Central memory CD8-positive, alpha-beta T cell (primary cell): ENCODE measurements around the gene TSC22D3.
A peak's percentile ranks its signal among the peaks of the same experiment; 100 is the strongest.

Experiments used
- ATAC-seq: fragments of 150-1000 bp; cut with Tn5 transposase; replicated peaks from 2 replicates; pipeline ENCODE4 v1.10.0; 2022; ENCODE audit warnings: mild to moderate bottlenecking, moderate FRiP score, moderate number of reproducible peaks; ENCODE audit not compliant: poor library complexity, severe bottlenecking; ENCODE audit errors: extremely low read depth
- DNase-seq, 2 donors: peaks; one replicate each; pipeline ENCODE4 v3.0.0; 2021; ENCODE audit warnings: low spot score in 2 of 2
- H3K27ac Mint-ChIP-seq: one replicate; pipeline ENCODE4 v1.8.0; 2022; ENCODE audit warnings: low read depth, mild to moderate bottlenecking, moderate library complexity, mixed read lengths
- H3K27me3 Mint-ChIP-seq: one replicate; pipeline ENCODE4 v1.8.0; 2022; ENCODE audit warnings: mixed read lengths
- H3K36me3 Mint-ChIP-seq: one replicate; pipeline ENCODE4 v1.8.0; 2022; ENCODE audit warnings: mild to moderate bottlenecking, moderate library complexity, mixed read lengths; ENCODE audit not compliant: insufficient read depth
- H3K4me1 Mint-ChIP-seq: one replicate; pipeline ENCODE4 v1.8.0; 2022; ENCODE audit warnings: mixed read lengths
- H3K4me3 Mint-ChIP-seq: one replicate; pipeline ENCODE4 v1.8.0; 2022; ENCODE audit warnings: mild to moderate bottlenecking, moderate library complexity, mixed read lengths
- H3K9me3 Mint-ChIP-seq: one replicate; pipeline ENCODE4 v1.8.0; 2022; ENCODE audit warnings: mixed read lengths

TSC22D3 gene

DNA sequence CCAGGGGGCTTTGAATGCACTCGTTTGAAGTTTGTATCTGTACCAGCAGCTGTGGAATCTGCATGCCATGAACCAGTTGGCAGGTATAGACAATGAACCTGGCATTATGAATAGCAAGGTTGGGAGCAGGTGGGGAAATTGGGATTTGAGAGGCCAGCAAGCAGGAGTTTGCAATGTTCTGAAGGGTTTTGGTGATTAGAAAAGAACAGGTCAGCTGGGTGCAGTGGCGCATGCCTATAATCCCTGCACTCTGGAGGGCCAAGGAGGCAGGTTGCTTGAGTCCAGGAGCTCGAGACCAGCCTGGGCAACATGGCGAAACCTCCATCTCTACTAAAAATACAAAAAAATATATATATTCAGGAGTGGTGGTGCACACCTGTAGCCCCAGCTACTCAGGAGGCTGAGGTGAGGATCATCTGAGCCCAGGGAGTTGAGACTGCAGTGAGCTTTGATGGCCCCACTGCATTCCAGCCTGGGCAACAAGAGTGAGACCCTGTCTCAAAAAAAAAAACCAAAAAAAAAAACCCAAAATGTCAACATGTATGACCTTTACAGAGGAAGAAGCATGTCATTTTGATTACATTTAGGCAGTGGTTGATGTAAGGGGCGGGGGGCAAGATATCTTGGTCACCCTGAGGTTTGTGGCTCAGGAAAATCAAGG is 63.9 kb downstream of the TSC22D3 start:
- ATAC-seq, result no peak
- DNase-seq, result peak in 1 of 2 donors; percentile 12
- no peaks in the 10 kb centered on the region for H3K9me3 Mint-ChIP-seq
- H3K27me3 Mint-ChIP-seq, result no peaks in the 10 kb centered on the region
- peaks cover 59% of the 10 kb centered on the region for H3K36me3 Mint-ChIP-seq
- H3K4me3 Mint-ChIP-seq, result peak overlapping the region; percentile 85
- peaks cover 62% of the 10 kb centered on the region for H3K4me1 Mint-ChIP-seq
- H3K27ac Mint-ChIP-seq, result peak overlapping the region; percentile 99

DNA sequence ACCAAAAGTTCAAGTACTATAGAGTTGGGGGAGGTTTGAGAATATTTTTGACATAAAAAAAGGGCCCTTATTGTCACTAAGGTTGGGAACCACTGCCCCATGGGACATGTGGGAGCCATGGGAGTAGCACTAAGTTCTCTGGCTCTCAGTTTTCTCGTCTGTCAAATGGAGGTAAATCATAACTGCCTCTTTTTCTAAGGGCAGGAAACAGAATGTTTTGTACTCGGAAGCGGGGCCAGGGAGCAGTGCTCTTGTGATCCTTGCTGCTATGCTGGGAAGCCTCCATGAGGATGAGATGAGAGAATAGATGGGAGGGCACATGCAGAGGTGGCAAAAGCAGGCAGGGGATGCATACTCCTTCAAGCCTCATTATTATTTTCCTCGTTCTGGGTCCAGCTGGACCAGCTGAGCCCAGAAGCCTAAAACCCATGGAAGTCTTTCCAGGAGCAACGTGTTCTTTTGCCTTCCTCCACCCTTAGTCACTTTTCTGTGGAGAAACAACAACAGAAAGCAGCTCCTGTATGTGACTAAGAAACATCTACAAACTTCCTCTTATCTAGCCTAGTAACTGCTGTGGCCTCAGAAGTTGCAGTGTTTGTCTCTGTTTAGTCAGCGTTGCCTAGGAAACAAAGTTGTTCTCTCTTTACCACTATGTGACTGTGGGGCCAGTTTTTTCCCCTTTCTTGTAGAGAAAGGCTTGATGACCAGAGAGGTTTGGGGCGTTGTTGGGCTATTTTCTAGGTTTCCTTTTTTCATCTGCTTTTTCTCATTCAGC is 64.8 kb downstream of the TSC22D3 start:
- H3K36me3 Mint-ChIP-seq, result peaks cover 50% of the 10 kb centered on the region
- H3K4me1 Mint-ChIP-seq, result peaks cover 70% of the 10 kb centered on the region
- H3K27ac Mint-ChIP-seq, result peak overlapping the region; percentile 99
- ATAC-seq, result peak; percentile 65
- no peaks in the 10 kb centered on the region for H3K9me3 Mint-ChIP-seq
- DNase-seq, result peak; percentile 13 to 72
- no peaks in the 10 kb centered on the region for H3K27me3 Mint-ChIP-seq
- peak overlapping the region; percentile 85 for H3K4me3 Mint-ChIP-seq

DNA sequence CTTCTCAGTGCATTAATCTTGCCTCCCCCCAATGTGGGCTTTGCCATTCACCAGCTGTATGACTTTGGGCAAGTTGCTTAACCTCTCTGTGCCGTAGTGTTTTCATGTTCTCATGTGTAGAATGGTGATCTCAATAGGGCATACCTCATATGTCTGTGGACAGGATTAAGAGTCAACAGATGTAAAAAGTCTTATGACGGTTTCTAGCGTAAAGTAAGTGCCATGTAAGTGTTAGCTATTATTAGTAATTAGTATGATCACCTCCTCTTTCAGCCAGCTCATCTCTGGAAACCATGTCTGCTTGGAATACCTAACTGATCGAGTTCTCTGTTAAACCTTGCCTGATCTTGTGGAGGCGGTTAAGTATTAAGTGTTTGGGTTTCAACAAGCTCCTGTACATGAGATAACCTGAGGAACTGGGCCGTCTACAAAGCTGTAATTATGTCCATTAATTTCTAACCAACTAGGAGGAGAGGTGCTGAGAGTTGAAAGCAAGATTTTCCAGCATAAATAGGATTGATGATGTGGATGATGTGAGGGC is 66.3 kb downstream of the TSC22D3 start:
- Mint-ChIP-seq H3K27ac (peak overlapping the region; percentile 36), H3K4me3 (no peak overlapping the region), H3K27me3 (no peaks in the 10 kb centered on the region), H3K36me3 (peaks cover 35% of the 10 kb centered on the region), H3K4me1 (peaks cover 62% of the 10 kb centered on the region), H3K9me3 (no peaks in the 10 kb centered on the region)
- ATAC-seq (no peak), DNase-seq (no peak)

DNA sequence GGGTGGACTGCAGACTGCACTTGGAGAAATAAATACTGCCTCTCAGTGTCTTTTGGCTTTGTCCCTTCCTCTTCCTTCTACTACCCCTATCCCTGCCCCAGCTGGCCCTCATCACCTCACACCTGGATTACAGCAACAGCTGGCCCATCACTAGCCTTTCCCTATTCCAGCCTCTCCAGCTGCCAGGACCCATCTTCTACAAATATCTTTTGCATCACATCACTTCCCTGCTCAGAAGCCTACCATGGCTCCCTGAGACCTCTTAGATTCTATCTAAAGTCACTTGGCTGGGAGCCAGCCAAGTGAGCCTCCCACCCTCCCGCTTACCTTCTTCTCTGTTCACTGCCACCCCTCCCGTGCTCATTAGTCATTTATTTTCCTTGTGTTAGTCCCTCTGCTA is 66.8 kb downstream of the TSC22D3 start:
- H3K4me1 Mint-ChIP-seq, result peaks cover 56% of the 10 kb centered on the region
- peaks cover 30% of the 10 kb centered on the region for H3K36me3 Mint-ChIP-seq
- no peak for ATAC-seq
- no peaks in the 10 kb centered on the region for H3K9me3 Mint-ChIP-seq
- no peak for DNase-seq
- H3K27ac Mint-ChIP-seq, result peak overlapping the region; percentile 36
- no peaks in the 10 kb centered on the region for H3K27me3 Mint-ChIP-seq
- no peak overlapping the region for H3K4me3 Mint-ChIP-seq

DNA sequence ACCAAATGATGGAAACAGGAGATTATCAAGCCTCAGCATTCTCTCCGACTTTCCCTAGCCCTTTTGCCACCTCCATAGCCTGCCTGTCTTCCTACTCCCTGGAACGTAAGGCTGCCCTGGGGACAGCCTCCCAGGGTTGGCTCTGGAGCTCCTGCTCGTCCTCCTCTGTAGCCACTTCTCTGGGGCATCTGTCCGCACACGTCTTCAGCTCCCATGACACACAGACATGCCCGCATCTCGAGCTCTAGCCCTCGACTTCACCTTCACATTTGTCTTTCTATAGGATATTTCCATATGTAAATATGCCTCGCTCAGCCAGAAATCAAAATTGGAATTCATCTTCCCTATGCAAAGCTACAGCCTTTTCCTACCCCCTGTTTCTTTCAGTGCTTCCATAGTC is 67.7 kb downstream of the TSC22D3 start:
- peaks cover 48% of the 10 kb centered on the region for H3K4me1 Mint-ChIP-seq
- ATAC-seq, result no peak
- peaks cover 21% of the 10 kb centered on the region for H3K36me3 Mint-ChIP-seq
- no peaks in the 10 kb centered on the region for H3K9me3 Mint-ChIP-seq
- H3K4me3 Mint-ChIP-seq, result no peak overlapping the region
- H3K27me3 Mint-ChIP-seq, result no peaks in the 10 kb centered on the region
- no peak for DNase-seq
- H3K27ac Mint-ChIP-seq, result no peak overlapping the region

DNA sequence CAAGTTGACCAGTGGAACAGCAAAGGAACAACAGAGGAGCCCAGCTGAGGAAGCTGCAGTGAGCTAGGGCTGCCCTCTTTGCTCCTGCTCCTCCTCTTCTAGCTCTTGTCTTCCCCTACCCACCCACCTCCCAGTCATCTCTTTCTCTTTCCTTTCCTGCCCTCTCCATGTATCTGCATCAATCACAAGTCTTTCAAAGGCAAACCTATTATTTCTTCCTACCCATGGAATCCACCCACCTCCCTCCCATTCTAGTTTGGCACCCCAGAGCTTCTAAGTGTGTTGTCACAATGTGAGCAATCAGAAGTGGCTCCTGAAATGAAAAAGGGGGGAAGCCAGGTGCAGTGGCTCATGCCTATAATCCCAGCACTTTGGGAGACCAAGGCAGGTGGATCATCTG is 69.3 kb downstream of the TSC22D3 start:
- Mint-ChIP-seq H3K4me1 (peaks cover 33% of the 10 kb centered on the region), H3K9me3 (no peaks in the 10 kb centered on the region), H3K36me3 (peaks cover 8% of the 10 kb centered on the region), H3K27me3 (no peaks in the 10 kb centered on the region), H3K27ac (no peak overlapping the region), H3K4me3 (no peak overlapping the region)
- DNase-seq (no peak), ATAC-seq (no peak)

DNA sequence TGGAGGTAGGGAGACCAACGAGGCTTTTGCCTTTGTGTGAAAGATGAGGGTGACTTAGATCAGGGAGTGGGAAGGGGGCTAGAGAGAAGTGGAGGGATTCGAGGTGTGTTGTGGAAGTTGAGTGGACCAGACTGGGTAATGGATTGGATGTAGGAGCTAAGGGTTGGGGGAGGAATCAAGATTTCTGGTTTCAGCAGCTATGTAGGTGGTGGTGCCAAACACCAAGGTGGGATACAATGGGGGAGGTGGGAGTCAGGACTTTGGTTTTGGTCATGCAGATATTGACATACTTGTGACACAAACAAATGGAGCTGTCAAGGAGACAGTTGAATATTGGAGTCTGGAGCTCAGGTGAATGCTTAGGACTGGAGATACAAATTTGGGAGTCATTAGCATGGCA is 71.0 kb downstream of the TSC22D3 start:
- ATAC-seq (no peak), DNase-seq (no peak)
- no peaks in the 10 kb centered on the region for H3K27me3 Mint-ChIP-seq
- peaks cover 3% of the 10 kb centered on the region for H3K36me3 Mint-ChIP-seq
- no peak overlapping the region for H3K27ac Mint-ChIP-seq
- H3K4me3 Mint-ChIP-seq, result no peak overlapping the region
- no peaks in the 10 kb centered on the region for H3K9me3 Mint-ChIP-seq
- peaks cover 30% of the 10 kb centered on the region for H3K4me1 Mint-ChIP-seq

DNA sequence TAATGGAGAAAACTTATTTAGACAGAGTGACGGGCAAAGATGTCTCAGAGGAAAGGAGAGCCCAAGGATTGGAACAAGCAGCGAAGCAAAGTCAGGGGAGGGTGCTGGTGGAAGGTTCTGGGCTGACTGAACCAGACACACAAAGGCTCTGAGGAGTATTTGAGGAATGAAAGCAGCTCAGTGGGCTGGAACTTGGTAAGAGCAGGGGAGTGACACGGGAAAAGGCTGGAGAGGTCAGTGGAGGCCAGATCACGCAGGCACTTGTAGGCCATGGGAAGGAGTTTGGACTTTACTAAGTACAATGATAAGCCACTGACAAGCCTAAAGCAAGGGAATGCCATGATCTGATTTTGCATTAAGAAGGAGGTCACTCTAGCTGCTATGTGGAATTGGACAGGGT is 71.4 kb downstream of the TSC22D3 start:
- no peaks in the 10 kb centered on the region for H3K9me3 Mint-ChIP-seq
- H3K27ac Mint-ChIP-seq, result no peak overlapping the region
- H3K4me3 Mint-ChIP-seq, result no peak overlapping the region
- H3K36me3 Mint-ChIP-seq, result no peaks in the 10 kb centered on the region
- DNase-seq (no peak), ATAC-seq (no peak)
- H3K4me1 Mint-ChIP-seq, result peaks cover 30% of the 10 kb centered on the region
- no peaks in the 10 kb centered on the region for H3K27me3 Mint-ChIP-seq

DNA sequence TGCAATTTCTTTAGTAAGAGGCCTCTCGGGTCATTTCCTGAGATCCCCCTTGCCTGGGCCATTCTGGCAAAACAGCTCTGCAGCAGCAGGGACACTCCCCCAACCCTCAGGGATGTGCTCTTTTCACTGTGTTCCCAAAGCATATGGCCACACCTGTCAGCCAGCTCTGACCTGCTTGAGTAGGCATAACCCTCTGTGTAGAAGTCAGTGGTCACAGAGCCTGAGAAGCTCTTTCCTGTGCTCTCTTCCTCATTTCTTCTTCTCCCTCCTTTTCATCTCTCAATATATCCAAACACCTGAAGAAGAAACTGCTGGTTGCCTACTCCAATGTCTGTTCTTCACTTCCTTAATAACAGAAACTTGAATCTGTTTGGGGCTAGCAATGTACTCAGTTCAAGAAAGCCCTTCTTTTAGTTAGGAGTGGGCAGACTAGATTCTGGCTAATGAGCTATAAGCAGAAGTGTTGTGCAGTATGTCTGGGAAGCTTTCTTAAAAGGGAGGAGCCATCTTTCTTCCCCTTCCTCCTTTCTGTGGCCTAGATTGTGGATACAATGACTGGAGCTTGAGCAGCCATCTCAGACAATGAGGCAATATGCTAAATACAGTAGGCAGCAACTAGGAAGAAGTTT is 74.0 kb downstream of the TSC22D3 start:
- H3K27ac Mint-ChIP-seq, result peak overlapping the region; percentile 38
- no peaks in the 10 kb centered on the region for H3K9me3 Mint-ChIP-seq
- ATAC-seq (no peak), DNase-seq (no peak)
- H3K4me3 Mint-ChIP-seq, result no peak overlapping the region
- H3K36me3 Mint-ChIP-seq, result no peaks in the 10 kb centered on the region
- H3K4me1 Mint-ChIP-seq, result peaks cover 18% of the 10 kb centered on the region
- no peaks in the 10 kb centered on the region for H3K27me3 Mint-ChIP-seq

DNA sequence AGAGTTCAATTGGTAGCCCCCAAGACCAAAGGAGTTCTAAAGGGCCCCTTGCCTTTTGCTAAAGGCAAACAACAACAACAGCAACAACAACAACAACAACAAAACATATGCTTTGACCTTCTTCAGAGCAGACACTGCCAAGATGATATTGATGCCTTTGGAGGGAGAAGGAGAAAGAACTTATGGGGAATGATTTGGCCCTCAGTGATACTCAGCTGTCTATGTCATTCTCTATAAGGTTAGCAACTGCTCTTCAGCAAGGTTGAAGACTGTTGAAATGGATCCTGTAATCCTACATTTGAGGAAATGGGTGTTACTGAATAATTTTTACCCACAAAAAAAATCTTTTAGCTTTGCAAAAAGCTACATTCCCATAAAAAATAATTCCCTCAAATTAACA is 74.8 kb downstream of the TSC22D3 start:
- Mint-ChIP-seq H3K36me3 (no peaks in the 10 kb centered on the region), H3K27ac (no peak overlapping the region), H3K27me3 (no peaks in the 10 kb centered on the region), H3K4me1 (peaks cover 10% of the 10 kb centered on the region), H3K4me3 (no peak overlapping the region), H3K9me3 (no peaks in the 10 kb centered on the region)
- DNase-seq (no peak), ATAC-seq (no peak)

DNA sequence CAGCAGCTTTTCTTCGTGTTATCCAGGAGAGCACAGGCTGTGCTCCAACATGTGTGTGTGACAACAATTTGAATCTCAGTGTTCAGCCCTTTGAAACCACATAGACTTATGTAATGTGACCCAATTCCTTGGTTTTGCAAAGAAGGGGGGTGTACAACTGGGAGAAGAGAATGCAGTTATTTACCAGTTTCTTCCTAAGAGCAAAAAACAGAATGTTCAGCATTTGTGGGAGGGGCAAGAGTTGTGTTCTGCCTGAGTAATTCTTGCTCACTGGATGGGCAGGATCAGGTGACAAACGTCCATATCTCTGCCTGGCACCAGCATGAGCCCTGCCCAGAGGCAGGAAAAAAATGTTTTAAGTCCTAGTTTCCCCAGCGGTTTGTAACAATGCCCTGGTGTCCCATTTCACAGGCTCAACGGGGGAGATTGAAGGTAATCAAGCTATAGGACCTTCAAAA is 75.2 kb downstream of the TSC22D3 start:
- Mint-ChIP-seq H3K27me3 (no peaks in the 10 kb centered on the region), H3K36me3 (no peaks in the 10 kb centered on the region), H3K4me3 (no peak overlapping the region), H3K4me1 (peaks cover 10% of the 10 kb centered on the region), H3K9me3 (no peaks in the 10 kb centered on the region), H3K27ac (no peak overlapping the region)
- DNase-seq, result no peak
- no peak for ATAC-seq

DNA sequence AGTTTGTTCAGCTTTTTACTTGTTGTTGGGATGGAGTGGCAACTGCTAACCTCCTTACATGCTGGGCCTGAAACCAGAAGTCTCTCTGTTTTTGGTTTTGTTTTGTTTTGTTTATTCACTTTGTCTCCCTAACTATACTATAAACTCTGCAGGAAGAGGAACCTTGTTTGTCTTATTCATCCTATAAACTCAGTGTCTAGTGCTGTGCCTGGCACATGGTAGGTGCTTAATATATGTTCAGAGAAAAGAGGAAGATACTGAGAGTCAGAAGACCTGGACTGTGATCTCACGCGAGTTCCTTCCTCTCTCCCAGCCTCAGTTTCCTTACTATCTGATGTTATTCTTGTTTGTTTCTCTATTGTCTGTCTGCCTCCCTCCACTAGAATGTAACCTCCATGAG is 76.0 kb downstream of the TSC22D3 start:
- no peak for ATAC-seq
- no peaks in the 10 kb centered on the region for H3K9me3 Mint-ChIP-seq
- H3K36me3 Mint-ChIP-seq, result no peaks in the 10 kb centered on the region
- H3K27me3 Mint-ChIP-seq, result no peaks in the 10 kb centered on the region
- DNase-seq, result no peak
- H3K4me3 Mint-ChIP-seq, result no peak overlapping the region
- H3K27ac Mint-ChIP-seq, result no peak overlapping the region
- peaks cover 10% of the 10 kb centered on the region for H3K4me1 Mint-ChIP-seq
